ENCODE results near the gene NKAP. TPM values are rescaled to one million over a fixed set of nuclear protein-coding genes. Genes with fewer than 3 reads are reported as not detected.
A peak's percentile ranks its signal among the peaks of the same experiment; 100 is the strongest.

Gene NKAP
- total and polyA plus RNA-seq, 2 experiments from 2014 or later, result 4.8 to 10.4 TPM

- Mint-ChIP-seq H3K27me3 (ENCODE audit: insufficient read depth, low read depth, poor library complexity) (peaks cover 2% of the 10 kb centered on the region), H3K4me3 (peak overlapping the region; percentile 36; the same call in 2 of the 3 replicates), H3K9me3 (no peaks in the 10 kb centered on the region), H3K4me1 (peaks cover 4% of the 10 kb centered on the region; the same call in 2 of the 3 replicates), H3K36me3 (ENCODE audit: low read depth) (peaks cover 11% of the 10 kb centered on the region; the same call in 2 of the 3 replicates), H3K27ac (no peak overlapping the region)
- Histone ChIP-seq H3K36me3 (ENCODE audit: insufficient read depth) (no peaks in the 10 kb centered on the region), H2AFZ (no peak overlapping the region), H3K27ac (ENCODE audit: low read depth) (no peak overlapping the region), H3F3A (replicated peaks; ENCODE audit: low read depth) (no peaks in the 10 kb centered on the region), H4K20me1 (replicated peaks; ENCODE audit: insufficient read depth) (no peaks in the 10 kb centered on the region), H3K9me2 (ENCODE audit: insufficient read depth) (no peaks in the 10 kb centered on the region), H3K4me1 (ENCODE audit: insufficient read depth) (no peaks in the 10 kb centered on the region), H3K79me2 (replicated peaks; ENCODE audit: insufficient read depth) (no peaks in the 10 kb centered on the region), H3K27me3 (ENCODE audit: insufficient read depth) (no peaks in the 10 kb centered on the region), H3K4me3 (no peak overlapping the region), H3K4me2 (no peak overlapping the region)
- DNase-seq (ENCODE audit: low spot score) (peak; percentile 52), ATAC-seq (peak; percentile 94)
- TF ChIP-seq ETS1 (IDR thresholded peaks at IDR 0.05) (no peak), JUNB (IDR thresholded peaks at IDR 0.05; ENCODE audit: unreplicated experiment) (no peak), CTCF (conservative IDR thresholded peaks at IDR 0.05; ENCODE audit: low read depth in 2 of 2) (peak; percentile 52 to 74)
Observed at GRCh38 chrX:119880552-119881437, 62.8 kb downstream of the NKAP start.

- Histone ChIP-seq H3K9me2 (ENCODE audit: insufficient read depth) (no peaks in the 10 kb centered on the region), H3F3A (replicated peaks; ENCODE audit: low read depth) (no peaks in the 10 kb centered on the region), H2AFZ (no peak overlapping the region), H3K27ac (ENCODE audit: low read depth) (no peak overlapping the region), H3K4me3 (no peak overlapping the region), H4K20me1 (replicated peaks; ENCODE audit: insufficient read depth) (no peaks in the 10 kb centered on the region), H3K4me1 (ENCODE audit: insufficient read depth) (no peaks in the 10 kb centered on the region), H3K79me2 (replicated peaks; ENCODE audit: insufficient read depth) (no peaks in the 10 kb centered on the region), H3K27me3 (ENCODE audit: insufficient read depth) (no peaks in the 10 kb centered on the region), H3K36me3 (ENCODE audit: insufficient read depth) (no peaks in the 10 kb centered on the region), H3K4me2 (no peak overlapping the region)
- no peak for ATAC-seq
- H3K4me1 Mint-ChIP-seq, result peaks cover 4% of the 10 kb centered on the region; the same call in 2 of the 3 replicates
- peaks cover 11% of the 10 kb centered on the region; the same call in 2 of the 3 replicates for H3K36me3 Mint-ChIP-seq (ENCODE audit: low read depth)
- peaks cover 2% of the 10 kb centered on the region for H3K27me3 Mint-ChIP-seq (ENCODE audit: insufficient read depth, low read depth, poor library complexity)
- no peak overlapping the region for H3K4me3 Mint-ChIP-seq
- no peak for DNase-seq (ENCODE audit: low spot score)
- no peak overlapping the region for H3K27ac Mint-ChIP-seq
- H3K9me3 Mint-ChIP-seq, result no peaks in the 10 kb centered on the region
- no peak for TF ChIP-seq ZNF462 (CRISPR knock-in tag; IDR thresholded peaks at IDR 0.05)
- no peak for TF ChIP-seq ZNF331 (CRISPR knock-in tag; IDR thresholded peaks at IDR 0.05; ENCODE audit: low read depth)
- TF ChIP-seq CTCF (conservative IDR thresholded peaks at IDR 0.05; ENCODE audit: low read depth in 2 of 2), result no peak
- TF ChIP-seq EZH2 (IDR thresholded peaks at IDR 0.05; ENCODE audit: low read depth, unreplicated experiment), result no peak
- TF ChIP-seq NANOG (IDR thresholded peaks at IDR 0.05; ENCODE audit: borderline replicate concordance), result no peak
- TF ChIP-seq JUNB (IDR thresholded peaks at IDR 0.05; ENCODE audit: unreplicated experiment), result no peak
Observed at GRCh38 chrX:119880076-119880475, 63.5 kb downstream of the NKAP start.

All from GM23338 (cell line).